GM21447 (cell line): Measurements from ENCODE around the gene IL1RAPL2.
"Not testable (repeated sequence)": the region's sequence is repeated elsewhere in the genome, so short reads cannot be mapped to it uniquely, and the experiment has no call there.

ENCODE experiments used
- ATAC-seq: cut with Tn5 transposase; IDR thresholded peaks from one replicate; pipeline ENCODE4 v1.9.1; 2021; ENCODE audit not compliant: unreplicated experiment

The IL1RAPL2 gene

DNA sequence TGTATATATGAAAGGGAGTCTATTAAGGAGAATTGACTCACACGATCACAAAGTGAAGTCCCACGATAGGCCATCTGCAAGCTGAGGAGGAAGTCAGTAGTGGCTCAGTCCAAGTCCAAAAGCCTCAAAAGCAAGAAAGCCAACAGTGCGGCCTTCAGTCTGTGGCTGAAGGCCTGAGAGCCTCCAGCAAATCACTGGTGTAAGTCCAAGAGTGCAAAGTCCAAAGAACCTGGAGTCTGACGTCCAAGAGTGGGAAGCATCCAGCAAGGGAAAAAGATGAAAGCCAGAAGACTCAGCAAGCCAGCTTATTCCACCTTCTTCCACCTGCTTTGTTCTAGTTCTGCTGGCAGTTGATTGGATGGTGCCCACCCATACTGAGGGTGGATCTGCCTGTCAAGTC is 104.1 kb downstream of the IL1RAPL2 start:
- ATAC-seq, result no peak

GRCh38 chrX:104677517-104677916 is 111.5 kb downstream of the IL1RAPL2 start:
- not testable (repeated sequence) for ATAC-seq

DNA sequence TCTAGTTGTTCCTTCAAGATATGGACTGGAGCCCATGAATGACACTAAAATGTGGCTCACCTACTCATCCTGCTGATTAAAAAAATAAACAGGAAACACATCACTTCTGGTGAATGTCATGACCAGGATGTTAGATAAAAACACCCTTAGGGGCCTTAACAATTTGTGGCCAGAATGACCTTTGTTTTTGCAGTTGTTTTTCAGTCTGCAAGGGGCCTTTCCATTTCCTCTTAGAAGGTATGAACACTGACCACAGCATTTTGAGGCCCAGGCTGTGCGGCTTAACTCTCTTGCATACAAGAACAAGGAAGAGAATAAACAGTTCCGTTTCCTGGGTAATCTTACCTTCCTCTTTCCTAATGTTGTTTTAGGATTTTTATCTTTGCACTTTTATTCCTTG is 113.2 kb downstream of the IL1RAPL2 start:
- no peak for ATAC-seq

DNA sequence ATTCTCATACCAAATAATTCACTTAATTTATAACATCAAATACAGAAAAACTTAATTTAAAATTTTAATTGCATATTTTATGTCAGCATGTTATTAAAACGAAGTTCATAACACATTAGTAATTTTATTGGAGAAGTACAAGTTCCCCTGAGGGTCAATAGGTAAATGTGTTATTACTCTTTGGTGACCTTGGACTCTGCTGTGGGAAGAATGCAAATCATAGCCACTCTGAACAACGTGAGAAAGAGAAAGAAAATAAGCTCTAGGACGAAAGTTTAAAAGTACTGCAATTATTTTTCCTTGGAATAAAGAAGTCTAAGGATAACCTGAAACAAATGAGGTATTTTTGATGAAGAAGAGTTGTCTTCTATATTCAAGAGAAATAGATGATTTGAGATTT is 115.2 kb downstream of the IL1RAPL2 start:
- no peak for ATAC-seq

- ATAC-seq, result no peak
Observed at GRCh38 chrX:104684077-104684476, 118.1 kb downstream of the IL1RAPL2 start.

DNA sequence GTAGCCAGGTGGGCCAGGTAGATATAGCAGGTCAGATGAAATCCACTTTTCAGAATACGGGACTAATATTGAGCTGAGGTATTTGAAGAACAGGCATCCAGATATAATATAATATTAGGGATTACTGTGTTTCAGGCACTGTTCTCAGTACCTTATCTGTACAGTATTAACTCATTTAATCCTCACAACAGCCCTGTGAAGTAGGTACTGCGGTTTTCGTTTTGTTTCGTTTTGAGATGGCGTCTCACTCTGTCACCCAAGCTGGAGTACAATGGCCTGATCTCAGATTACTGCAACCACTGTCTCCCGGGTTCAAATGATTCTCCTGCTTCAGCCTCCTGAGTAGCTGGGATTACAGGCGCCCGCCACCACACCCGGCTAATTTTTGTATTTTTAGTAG is 129.6 kb downstream of the IL1RAPL2 start:
- no peak for ATAC-seq

- no peak for ATAC-seq
Observed at GRCh38 chrX:104696667-104697066, 130.7 kb downstream of the IL1RAPL2 start.

DNA sequence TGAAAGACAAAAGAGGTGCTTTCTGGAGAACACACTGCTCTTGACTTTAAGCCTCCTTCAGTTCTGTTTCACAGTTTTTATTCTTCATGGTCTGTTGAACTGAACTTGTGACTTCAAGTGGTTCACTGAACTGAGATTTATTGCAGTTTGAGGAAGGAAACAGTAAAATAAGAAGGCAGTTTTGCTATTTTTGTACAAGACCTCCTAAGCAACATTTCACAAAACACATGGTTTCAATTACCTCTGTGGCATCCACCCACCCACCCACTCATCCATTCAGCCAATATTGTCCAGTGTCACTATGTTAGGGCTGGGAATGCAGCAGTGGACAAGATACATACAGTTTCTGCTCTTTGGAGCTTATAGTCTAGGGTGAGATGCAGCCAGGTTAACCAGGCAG is 131.3 kb downstream of the IL1RAPL2 start:
- ATAC-seq, result no peak

- ATAC-seq, result no peak
Observed at GRCh38 chrX:104707042-104707441, 141.0 kb downstream of the IL1RAPL2 start.

- ATAC-seq, result no peak
Observed at GRCh38 chrX:104707572-104707971, 141.6 kb downstream of the IL1RAPL2 start.

GRCh38 chrX:104712515-104712914 is 146.5 kb downstream of the IL1RAPL2 start:
- no peak for ATAC-seq

- no peak for ATAC-seq
Observed at GRCh38 chrX:104721854-104722253, 155.9 kb downstream of the IL1RAPL2 start.

GRCh38 chrX:104728456-104728855 is 162.5 kb downstream of the IL1RAPL2 start:
- no peak for ATAC-seq

DNA sequence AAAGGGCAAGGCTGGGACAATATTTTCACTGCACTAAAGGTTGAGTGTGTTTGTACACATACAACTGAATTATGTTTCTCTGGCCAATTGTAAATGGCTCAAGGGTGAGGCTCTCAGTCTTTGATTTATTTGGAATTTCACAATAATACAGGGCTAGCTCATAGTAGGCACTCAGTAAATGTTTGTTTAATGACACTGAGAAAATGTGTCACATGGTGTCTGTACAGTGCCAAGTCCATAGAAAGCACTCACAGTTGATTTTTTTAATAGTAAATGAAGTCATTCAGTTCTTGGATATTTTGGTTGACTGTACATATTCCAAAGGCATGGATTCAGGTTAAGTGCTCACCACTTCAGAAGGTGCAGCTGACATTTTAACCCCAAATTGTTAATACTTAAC is 176.4 kb downstream of the IL1RAPL2 start:
- no peak for ATAC-seq

GRCh38 chrX:104745152-104745551 is 179.2 kb downstream of the IL1RAPL2 start:
- no peak for ATAC-seq

DNA sequence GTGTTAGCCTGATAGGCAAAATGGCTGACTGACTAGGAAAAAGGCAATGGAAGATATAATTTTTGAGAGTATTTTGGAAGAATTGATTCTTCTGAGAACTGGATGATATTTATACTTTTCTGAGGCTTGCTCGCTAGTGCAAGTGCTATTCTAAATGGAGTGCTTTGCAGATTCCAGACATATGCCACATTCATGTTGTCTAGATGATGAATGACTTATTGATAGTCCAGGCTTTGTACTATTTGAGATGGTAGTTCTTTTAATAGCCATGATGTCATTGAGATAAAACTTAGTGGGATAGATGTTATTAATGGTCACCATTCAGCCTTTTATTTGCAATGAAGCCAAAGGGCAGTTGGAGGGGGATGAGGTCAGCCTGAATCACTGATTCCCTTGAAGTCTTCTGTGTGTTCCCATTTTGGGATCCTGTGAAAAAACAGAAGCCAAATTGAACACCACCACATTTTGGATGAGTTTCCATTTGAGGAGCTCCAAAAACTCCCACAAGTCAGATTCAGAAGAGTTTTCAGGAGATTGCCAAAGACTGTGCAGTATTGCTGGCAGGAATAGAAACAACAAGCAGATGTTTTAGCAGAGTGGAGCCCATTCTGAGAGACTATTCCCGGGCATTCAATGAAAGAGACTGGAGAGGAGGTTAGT is 184.1 kb downstream of the IL1RAPL2 start:
- no peak for ATAC-seq

DNA sequence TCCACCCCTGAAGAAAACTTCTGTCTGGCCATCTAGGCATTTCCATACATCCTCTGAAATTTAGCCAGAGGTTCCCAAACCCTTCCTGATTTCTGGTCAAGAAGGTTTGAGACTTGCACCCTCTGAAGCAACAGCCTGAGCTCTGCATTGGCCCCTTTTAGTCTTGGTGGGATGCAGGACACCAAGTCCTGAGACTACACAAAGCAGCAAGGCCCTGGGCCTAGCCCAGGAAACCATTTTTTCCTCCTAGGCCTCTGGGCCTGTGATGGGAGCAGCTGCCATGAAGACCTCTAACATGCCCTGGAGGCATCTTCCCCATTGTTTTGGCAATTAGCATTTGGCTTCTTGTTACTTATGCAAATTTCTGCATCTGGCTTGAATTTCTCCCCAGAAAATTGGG is 196.6 kb downstream of the IL1RAPL2 start:
- ATAC-seq, result no peak

- ATAC-seq, result no peak
Observed at GRCh38 chrX:104789784-104790183, 223.8 kb downstream of the IL1RAPL2 start.

GRCh38 chrX:104795804-104796203 is 229.8 kb downstream of the IL1RAPL2 start:
- no peak for ATAC-seq

- ATAC-seq, result no peak
Observed at GRCh38 chrX:104803219-104803618, 237.2 kb downstream of the IL1RAPL2 start.

DNA sequence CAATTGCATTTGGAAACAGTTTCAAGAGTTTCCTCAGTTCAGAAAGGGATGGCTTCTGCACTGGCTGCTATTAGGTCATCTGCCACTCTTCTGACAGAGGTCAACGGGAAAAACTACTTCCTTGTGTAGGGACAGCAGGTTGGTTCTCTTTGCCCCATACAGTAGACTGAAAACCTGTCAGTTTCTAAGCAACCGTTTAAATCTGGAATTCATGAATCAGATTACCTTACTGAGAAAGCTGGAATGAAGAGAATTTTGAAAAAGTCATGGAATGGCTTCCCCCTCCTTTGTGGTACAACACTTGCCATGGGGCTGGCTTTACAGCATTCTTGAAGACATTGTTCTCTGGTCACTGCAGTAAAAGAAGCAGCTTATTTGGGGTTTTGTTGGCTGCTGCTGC is 240.3 kb downstream of the IL1RAPL2 start:
- no peak for ATAC-seq

DNA sequence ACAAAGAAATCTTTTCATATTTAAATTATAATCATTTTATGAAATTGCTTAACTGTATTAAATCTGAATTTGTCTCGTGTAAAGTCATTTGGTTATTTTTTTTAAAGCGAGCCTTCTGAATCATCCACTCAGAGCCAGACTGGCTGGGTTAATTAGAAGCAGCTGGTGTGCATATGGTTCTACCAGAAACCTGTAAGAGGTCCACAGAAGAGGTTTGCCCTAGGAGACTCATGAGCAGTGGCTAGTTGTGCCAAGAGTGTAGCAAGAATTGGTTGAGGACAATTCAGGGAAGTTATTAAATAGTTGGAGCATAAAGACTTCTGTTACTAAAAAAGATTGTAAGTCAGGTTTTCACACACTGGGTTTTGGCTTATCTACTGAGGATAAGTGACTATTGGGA is 267.4 kb downstream of the IL1RAPL2 start:
- ATAC-seq, result no peak

DNA sequence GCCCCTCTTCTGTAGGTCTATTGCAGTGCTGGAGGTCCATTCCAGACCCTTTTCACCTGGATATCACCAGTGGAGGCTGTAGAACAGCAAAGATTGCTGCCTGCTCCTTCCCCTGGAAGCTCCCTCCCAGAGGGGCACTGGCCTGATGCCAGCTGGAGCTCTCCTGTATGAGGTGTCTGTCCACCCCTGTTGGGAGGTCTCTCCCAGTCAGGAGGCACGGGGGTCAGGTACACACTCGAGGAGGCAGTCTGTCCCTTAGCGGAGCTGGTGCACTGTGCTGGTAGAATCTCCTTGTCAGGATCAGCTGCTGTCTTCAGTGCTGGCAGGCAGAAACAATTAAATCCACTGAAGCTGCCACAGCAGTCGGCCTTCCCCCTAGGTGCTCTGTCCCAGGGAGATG is 276.6 kb downstream of the IL1RAPL2 start:
- ATAC-seq, result no peak
